GM12878 (cell line): ENCODE measurements around the gene STAT5A. TPM values are rescaled to one million over a fixed set of nuclear protein-coding genes. Genes with fewer than 3 reads are reported as not detected.
A peak's percentile ranks its signal among the peaks of the same experiment; 100 is the strongest.

Experiments
- ATAC-seq: fragments of 200-7000 bp; cut with Tn5 transposase; 3 replicates; pipeline ENCODE4 v1.9.1; 2020; ENCODE audit warnings: mild to moderate bottlenecking, moderate library complexity
- BruUV-seq: library from RNA; stranded (reverse); fragments of 400-500 nt; replicated peaks from 2 replicates; lab custom pipeline; 2021; lab: Mats Ljungman, UMichigan
- CTCF ChIA-PET: fragments of 300-600 bp; sonication (Branson Sonifier 250); formaldehyde crosslinking; extraction: SDS; loops from one replicate; lab custom pipeline; 2021; ENCODE audit warnings: inconsistent platforms; lab: Yijun Ruan, JAX
- POLR2A ChIA-PET: fragments of 350-600 bp; formaldehyde crosslinking; extraction: SDS; loops from one replicate; lab custom pipeline; 2021; ENCODE audit warnings: inconsistent platforms; lab: Charles Lee
- RAD21 ChIA-PET: fragments of 300-600 bp; sonication (Branson Sonifier 250); formaldehyde crosslinking; loops from one replicate; lab custom pipeline; 2023; ENCODE audit warnings: antibody characterized with exemption; ENCODE audit not compliant: unreplicated experiment; lab: Charles Lee
- SMC1A ChIA-PET: fragments of 300-600 bp; sonication (Branson Sonifier 250); formaldehyde crosslinking; loops from one replicate; lab custom pipeline; 2023; ENCODE audit not compliant: unreplicated experiment, uncharacterized antibody; lab: Charles Lee
- DNase-seq: peaks from one replicate; pipeline ENCODE4 v3.0.0-alpha.2; 2011; ENCODE audit warnings: low read depth, low spot score
- FAIRE-seq: peaks from 3 replicates; lab custom pipeline; 2011; peaks lifted over from hg19 to GRCh38; lab: Jason Lieb, UNC
- H2AFZ ChIP-seq: 2 replicates; pipeline ENCODE4 v1.6.0; 2011; ENCODE audit warnings: low read depth, low read length, control low read depth; ENCODE audit not compliant: control insufficient read depth
- H3K27ac ChIP-seq: 2 replicates; pipeline ENCODE4 v1.5.1; 2011; ENCODE audit warnings: control low read depth; ENCODE audit not compliant: control insufficient read depth, insufficient read depth
- H3K27me3 ChIP-seq, 2 experiments: replicated peaks in 1 of 2; 2 replicates each; pipeline versions ENCODE4 v1.6.0 to v1.6.1; 2011; ENCODE audit warnings: low read length in 1 of 2; ENCODE audit not compliant: control insufficient read depth in 2 of 2, insufficient read depth in 2 of 2
- H3K36me3 ChIP-seq, 2 experiments: 2 replicates each; pipeline ENCODE4 v1.5.1; 2011; ENCODE audit warnings: low read length in 1 of 2; ENCODE audit not compliant: control insufficient read depth in 2 of 2, insufficient read depth in 2 of 2
- H3K4me1 ChIP-seq: 2 replicates; pipeline ENCODE4 v1.6.1; 2011; ENCODE audit warnings: mild to moderate bottlenecking, low read length, moderate library complexity, mixed read lengths; ENCODE audit not compliant: control insufficient read depth, insufficient read depth
- H3K4me2 ChIP-seq: 2 replicates; pipeline ENCODE4 v1.6.0; 2011; ENCODE audit warnings: control low read depth; ENCODE audit not compliant: control insufficient read depth, insufficient read depth
- H3K4me3 ChIP-seq: fragments of 200-600 bp; sonication (generic); 2 replicates; pipeline ENCODE4 v1.5.1; 2016
- H3K79me2 ChIP-seq: 2 replicates; pipeline ENCODE4 v1.6.0; 2011; ENCODE audit warnings: low read length; ENCODE audit not compliant: control insufficient read depth, insufficient read depth
- H3K9ac ChIP-seq: 2 replicates; pipeline ENCODE4 v1.8.0; 2011; ENCODE audit warnings: low read length, control low read depth, mixed read lengths; ENCODE audit not compliant: control insufficient read depth, insufficient read depth
- H3K9me3 ChIP-seq: replicated peaks from 3 replicates; pipeline ENCODE4 v1.5.1; 2011; ENCODE audit warnings: mild to moderate bottlenecking, low read length; ENCODE audit not compliant: control insufficient read depth, insufficient read depth
- H4K20me1 ChIP-seq: 2 replicates; pipeline ENCODE4 v1.6.0; 2011; ENCODE audit not compliant: control insufficient read depth, insufficient read depth
- BACH1 ChIP-seq: fragments of 450-650 bp; IDR thresholded peaks from 2 replicates; pipeline ENCODE4 v1.6.1; 2017; ENCODE audit warnings: mild to moderate bottlenecking, borderline replicate concordance
- CHD2 ChIP-seq: IDR thresholded peaks from 2 replicates; pipeline ENCODE4 v1.6.1; 2011; ENCODE audit warnings: low read depth, low read length, improper control_type of control experiment, borderline replicate concordance
- FOXM1 ChIP-seq: IDR thresholded peaks from 2 replicates; pipeline ENCODE4 v1.6.1; 2012; ENCODE audit warnings: low read depth, mild to moderate bottlenecking, inconsistent platforms, low read length, moderate library complexity
- GATAD2B ChIP-seq: fragments of 450-650 bp; conservative IDR thresholded peaks from 2 replicates; pipeline ENCODE4 v1.6.1; 2017; ENCODE audit warnings: low read depth, mild to moderate bottlenecking, moderate library complexity
- HDAC6 ChIP-seq: fragments of 200-600 bp; sonication (generic); IDR thresholded peaks from one replicate; pipeline ENCODE4 v1.8.0; 2017; ENCODE audit warnings: antibody characterized with exemption; ENCODE audit not compliant: unreplicated experiment
- IKZF1 ChIP-seq: fragments of 450-650 bp; conservative IDR thresholded peaks from 2 replicates; pipeline ENCODE4 v1.6.1; 2017; ENCODE audit warnings: antibody characterized with exemption, mild to moderate bottlenecking
- JUNB ChIP-seq: IDR thresholded peaks from 2 replicates; pipeline ENCODE4 v1.6.1; 2016; ENCODE audit warnings: antibody characterized with exemption, mild to moderate bottlenecking
- MEF2A ChIP-seq: IDR thresholded peaks from 2 replicates; pipeline ENCODE4 v1.6.1; 2011; ENCODE audit warnings: low read depth, mild to moderate bottlenecking, low read length, moderate library complexity; ENCODE audit not compliant: insufficient read depth
- MTA2 ChIP-seq: fragments of 450-650 bp; IDR thresholded peaks from 2 replicates; pipeline ENCODE4 v1.6.1; 2016; ENCODE audit warnings: low read depth, mild to moderate bottlenecking, moderate library complexity
- MXI1 ChIP-seq: fragments of 150-350 bp; IDR thresholded peaks from 2 replicates; pipeline ENCODE4 v1.6.1; 2011; ENCODE audit warnings: low read depth, mild to moderate bottlenecking, inconsistent platforms, low read length, improper control_type of control experiment
- NR2C2 ChIP-seq: IDR thresholded peaks from 2 replicates; pipeline ENCODE4 v1.6.1; 2011; ENCODE audit warnings: borderline replicate concordance, low read depth; ENCODE audit not compliant: control insufficient read depth, insufficient read length
- PAX5 ChIP-seq: IDR thresholded peaks from 2 replicates; pipeline ENCODE4 v1.6.1; 2011; ENCODE audit warnings: low read depth, low read length, borderline replicate concordance
- POLR2A ChIP-seq: IDR thresholded peaks from 2 replicates; pipeline ENCODE4 v1.6.1; 2011; ENCODE audit warnings: low read depth, mild to moderate bottlenecking, low read length
- POLR2AphosphoS2 ChIP-seq: IDR thresholded peaks from 2 replicates; pipeline ENCODE4 v1.6.1; 2011; ENCODE audit warnings: low read depth, mild to moderate bottlenecking, low read length, improper control_type of control experiment, moderate library complexity
- POLR2AphosphoS5 ChIP-seq: IDR thresholded peaks from 2 replicates; pipeline ENCODE4 v1.6.1; 2011; ENCODE audit warnings: mild to moderate bottlenecking, low read length, inconsistent platforms
- RAD21 ChIP-seq: IDR thresholded peaks from 2 replicates; pipeline ENCODE4 v1.6.1; 2011; ENCODE audit warnings: mild to moderate bottlenecking, low read depth, low read length, moderate library complexity; ENCODE audit not compliant: insufficient read depth
- RELA ChIP-seq: fragments of 450-650 bp; IDR thresholded peaks from 2 replicates; pipeline ENCODE4 v1.8.0; 2014; ENCODE audit warnings: borderline replicate concordance; ENCODE audit not compliant: partially characterized antibody
- RUNX3 ChIP-seq: IDR thresholded peaks from 2 replicates; pipeline ENCODE4 v1.6.1; 2012; ENCODE audit warnings: low read length, inconsistent platforms
- TBL1XR1 ChIP-seq: IDR thresholded peaks from 2 replicates; pipeline ENCODE4 v1.6.1; 2012; ENCODE audit warnings: low read depth, low read length, improper control_type of control experiment
- TCF3 ChIP-seq: IDR thresholded peaks from 2 replicates; pipeline ENCODE4 v1.6.1; 2012; ENCODE audit warnings: low read depth, mild to moderate bottlenecking, low read length, borderline replicate concordance; ENCODE audit not compliant: insufficient read depth
- WGBS: methylation state at CpG from one replicate; pipeline ENCODE4 v1.1.6; 2016; ENCODE audit warnings: low lambda C conversion rate; ENCODE audit not compliant: insufficient replicate concordance, insufficient coverage; ENCODE audit errors: missing lambda C conversion rate; 5-methylcytosine and 5-hydroxymethylcytosine counted together
- in situ Hi-C: fragments of 300-500 bp; cut with MboI; formaldehyde crosslinking; loops from 9 replicates; pipeline ENCODE4 v1.14.3; 2018; ENCODE audit warnings: mixed read lengths
- intact Hi-C: fragments of 100-400 bp; cut with micrococcal nuclease; formaldehyde crosslinking; loops from one replicate; pipeline ENCODE4 v1.14.2; 2022; ENCODE audit not compliant: unreplicated experiment
- polyA plus RNA-seq, 11 experiments: library from polyadenylated mRNA; depleted of rRNA in 4 of 11; unstranded in 6 of 11; stranded (reverse) in 5 of 11; fragments of >200 nt; fragmentation: Nextera tagmentation in 4 of 11; fragmentation: Illumina TruSeq in 1 of 11; extraction: Ambion mirVana in 4 of 11; extraction: Trizol in 1 of 11; gene quantifications; 1 replicate in 1 of 11; 2 replicates in 10 of 11; pipeline versions ENCODE4 v1.2.1 to v1.2.3, GENCODE V29; 2011 to 2016; ENCODE audit warnings: inconsistent platforms in 2 of 11, missing spikeins in 2 of 11, low read depth in 1 of 11
- total RNA-seq, 4 experiments: library from RNA; depleted of rRNA in 3 of 4; stranded (reverse); fragments of >200 nt in 3 of 4; fragmentation: Illumina TruSeq in 1 of 4; extraction: Trizol in 1 of 4; gene quantifications; 2 replicates each; pipeline versions ENCODE4 v1.2.1 to v1.2.3, GENCODE V29; 2013 to 2021
- TF ChIP-seq, protein P1 (sequence below), 3 experiments: IDR thresholded peaks in 2 of 3; conservative IDR thresholded peaks in 1 of 3; 2 replicates each; pipeline ENCODE4 v1.5.1; 2011; ENCODE audit warnings: low read depth in 3 of 3, low read length in 3 of 3, mild to moderate bottlenecking in 3 of 3, control low read depth in 2 of 3, moderate library complexity in 2 of 3, inconsistent platforms in 1 of 3, mixed read lengths in 1 of 3; ENCODE audit not compliant: control insufficient read depth in 2 of 3, insufficient read depth in 1 of 3; ENCODE audit errors: extremely low read depth in 1 of 3
- TF ChIP-seq, protein P2 (sequence below): IDR thresholded peaks from 2 replicates; pipeline ENCODE4 v1.6.1; 2012; ENCODE audit warnings: low read depth, low read length, improper control_type of control experiment

The STAT5A gene
- total and polyA plus RNA-seq, 10 of the 15 experiments (the other 5 are each of a cell fraction or from before 2014, with no cell fraction given) = 14.8 to 86.4 (median 41.5) TPM

DNA sequence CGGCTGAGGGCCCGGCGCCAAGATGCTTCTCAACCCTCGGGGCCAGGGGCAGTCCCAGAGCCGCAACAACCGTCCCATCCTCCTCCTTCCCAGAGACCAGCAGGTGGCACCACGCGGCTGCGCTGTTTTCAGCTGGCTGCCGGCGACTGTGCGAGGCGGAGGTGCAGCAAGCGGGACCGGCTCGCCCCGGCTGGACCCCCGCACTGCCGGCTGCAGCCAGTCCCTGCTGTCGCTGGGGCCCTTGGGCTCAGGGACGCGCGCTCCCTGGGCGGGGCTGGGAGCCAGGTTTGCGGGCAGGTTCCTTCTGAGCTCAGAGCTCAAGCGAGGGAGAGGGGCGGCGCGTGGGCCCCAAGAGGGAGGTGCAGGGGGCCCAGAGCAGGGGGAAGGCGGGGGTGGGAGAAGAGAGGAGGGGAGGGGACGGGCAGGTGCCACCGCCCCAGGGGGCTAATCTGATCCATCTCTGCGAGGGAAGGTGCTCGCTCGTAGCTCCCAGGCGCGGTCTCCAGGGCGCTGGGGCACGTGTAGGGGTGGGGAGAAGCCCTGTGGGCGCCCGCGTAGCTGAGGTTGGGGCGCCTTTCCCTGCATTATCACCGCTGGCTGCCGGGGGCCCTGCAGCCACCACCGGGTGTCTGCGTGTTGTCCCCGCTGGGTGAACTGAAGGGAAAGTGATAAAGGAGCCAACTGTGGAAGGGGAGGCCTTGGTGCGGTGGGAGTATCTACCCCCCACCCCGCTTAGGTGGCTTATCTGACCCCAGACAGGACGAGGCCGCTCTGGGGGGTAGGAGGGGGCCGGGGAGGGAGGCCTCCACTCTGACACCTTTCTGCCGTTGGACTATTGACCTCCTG lies 24.2 kb downstream of the STAT5A start:
- peak; percentile 91 for ATAC-seq
- Histone ChIP-seq H3K4me2 (peak overlapping the region; percentile 54), H3K9me3 (no peaks in the 10 kb centered on the region), H3K4me3 (no peak overlapping the region), H4K20me1 (no peaks in the 10 kb centered on the region), H3K4me1 (peaks cover 43% of the 10 kb centered on the region), H3K27me3 (no peaks in the 10 kb centered on the region), H3K36me3 (peaks cover 14 to 23% of the 10 kb centered on the region in 2 experiments; a peak in 3 of 4 replicates), H3K9ac (no peak overlapping the region), H3K27ac (peak overlapping the region; percentile 53), H2AFZ (no peak overlapping the region), H3K79me2 (no peaks in the 10 kb centered on the region)
- intact Hi-C loops (loop anchor here (2.0 kb wide), 1 partner anchor 94 kb away; no protein-coding TSS in a partner anchor), in situ Hi-C loops (no loop called here)
- no peak for DNase-seq
- ChIA-PET SMC1A (interaction anchor here (0.6 to 23.8 kb wide), 7 partner anchors 8 to 90 kb away, joined by 3 to 528 read pairs (median 4); partner anchors contain the start of gene STAT3), RAD21 (interaction anchor here (0.7 to 21.1 kb wide), 14 partner anchors 8 to 117 kb away, joined by 3 to 373 read pairs (median 4); partner anchors contain the start of gene STAT3), POLR2A (interaction anchor here (0.5 to 1.6 kb wide), 5 partner anchors 10 to 287 kb away, joined by 3 to 7 read pairs (median 4); partner anchors contain the start of gene STAT3), CTCF (interaction anchor here (0.6 to 22.1 kb wide), 18 partner anchors 10 to 215 kb away, joined by 3 to 732 read pairs (median 3); partner anchors contain the start of genes GHDC and STAT3)
- no peak for FAIRE-seq
- 37% methylated on average over 35 of the region's 54 CpGs for WGBS
- no TSS peak for BruUV-seq
- TF ChIP-seq MEF2A (no peak), TCF3 (peak; percentile 47; the same call in 1 of the 2 replicates), RAD21 (peak; percentile 67), NR2C2 (no peak), POLR2AphosphoS2 (0 out of 2 replicates have a peak, but pooled peaks have one; percentile 29), GATAD2B (peak; percentile 38; the same call in 1 of the 2 replicates), IKZF1 (0 out of 2 replicates have a peak, but pooled peaks have one; percentile 20), MTA2 (no peak), HDAC6 (no peak), TBL1XR1 (no peak), FOXM1 (no peak), POLR2A (peak; percentile 82), RUNX3 (peak; percentile 14; the same call in 1 of the 2 replicates), BACH1 (peak; percentile 60; the same call in 1 of the 2 replicates), CHD2 (peak; percentile 35; the same call in 1 of the 2 replicates), POLR2AphosphoS5 (peak; percentile 49; the same call in 1 of the 2 replicates), PAX5 (peak; percentile 59; the same call in 1 of the 2 replicates), JUNB (no peak), RELA (peak; percentile 41), MXI1 (0 out of 2 replicates have a peak, but pooled peaks have one; percentile 25)
- TF ChIP-seq, protein P1, sequence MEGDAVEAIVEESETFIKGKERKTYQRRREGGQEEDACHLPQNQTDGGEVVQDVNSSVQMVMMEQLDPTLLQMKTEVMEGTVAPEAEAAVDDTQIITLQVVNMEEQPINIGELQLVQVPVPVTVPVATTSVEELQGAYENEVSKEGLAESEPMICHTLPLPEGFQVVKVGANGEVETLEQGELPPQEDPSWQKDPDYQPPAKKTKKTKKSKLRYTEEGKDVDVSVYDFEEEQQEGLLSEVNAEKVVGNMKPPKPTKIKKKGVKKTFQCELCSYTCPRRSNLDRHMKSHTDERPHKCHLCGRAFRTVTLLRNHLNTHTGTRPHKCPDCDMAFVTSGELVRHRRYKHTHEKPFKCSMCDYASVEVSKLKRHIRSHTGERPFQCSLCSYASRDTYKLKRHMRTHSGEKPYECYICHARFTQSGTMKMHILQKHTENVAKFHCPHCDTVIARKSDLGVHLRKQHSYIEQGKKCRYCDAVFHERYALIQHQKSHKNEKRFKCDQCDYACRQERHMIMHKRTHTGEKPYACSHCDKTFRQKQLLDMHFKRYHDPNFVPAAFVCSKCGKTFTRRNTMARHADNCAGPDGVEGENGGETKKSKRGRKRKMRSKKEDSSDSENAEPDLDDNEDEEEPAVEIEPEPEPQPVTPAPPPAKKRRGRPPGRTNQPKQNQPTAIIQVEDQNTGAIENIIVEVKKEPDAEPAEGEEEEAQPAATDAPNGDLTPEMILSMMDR (IDR thresholded peaks at IDR 0.05 in 2 of 3, conservative IDR thresholded peaks at IDR 0.05 in 1 of 3; ENCODE audit: control insufficient read depth in 2 of 3, extremely low read depth in 1 of 3, insufficient read depth in 1 of 3, low read depth in 3 of 3, low read length in 3 of 3) = peak; percentile 60 to 87 (median 71)
- TF ChIP-seq, protein P2, sequence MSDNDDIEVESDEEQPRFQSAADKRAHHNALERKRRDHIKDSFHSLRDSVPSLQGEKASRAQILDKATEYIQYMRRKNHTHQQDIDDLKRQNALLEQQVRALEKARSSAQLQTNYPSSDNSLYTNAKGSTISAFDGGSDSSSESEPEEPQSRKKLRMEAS = peak; percentile 20; the same call in 1 of the 2 replicates
